HEK293 (cell line): Measurements from ENCODE around the gene DCAKD.

Experiments
- BCL11A ChIP-seq: fragments of 450-650 bp; formaldehyde crosslinking; IDR thresholded peaks from 2 replicates; pipeline ENCODE4 v1.5.1; 2016; ENCODE audit warnings: low read depth, missing biosample characterization, missing genetic modification characterization
- EGR2 ChIP-seq: fragments of 450-650 bp; formaldehyde crosslinking; IDR thresholded peaks from 2 replicates; pipeline ENCODE4 v1.5.1; 2016; ENCODE audit warnings: low read depth, missing biosample characterization, missing genetic modification characterization
- FEZF1 ChIP-seq: fragments of 450-650 bp; formaldehyde crosslinking; IDR thresholded peaks from 2 replicates; pipeline ENCODE4 v1.5.1; 2016; ENCODE audit warnings: missing biosample characterization, missing genetic modification characterization
- KLF8 ChIP-seq: fragments of 450-650 bp; formaldehyde crosslinking; IDR thresholded peaks from 2 replicates; pipeline ENCODE4 v1.5.1; 2016; ENCODE audit warnings: missing biosample characterization, missing genetic modification characterization
- SP7 ChIP-seq: fragments of 450-650 bp; formaldehyde crosslinking; IDR thresholded peaks from 2 replicates; pipeline ENCODE4 v1.5.1; 2016; ENCODE audit warnings: missing biosample characterization, missing genetic modification characterization
- ZBTB17 ChIP-seq: fragments of 450-650 bp; formaldehyde crosslinking; IDR thresholded peaks from 2 replicates; pipeline ENCODE4 v1.5.1; 2016; ENCODE audit warnings: missing biosample characterization, missing genetic modification characterization
- ZBTB21 ChIP-seq: fragments of 450-650 bp; formaldehyde crosslinking; IDR thresholded peaks from 2 replicates; pipeline ENCODE4 v1.5.1; 2017; ENCODE audit warnings: missing biosample characterization, missing genetic modification characterization
- ZBTB8A ChIP-seq: fragments of 450-650 bp; formaldehyde crosslinking; IDR thresholded peaks from 2 replicates; pipeline ENCODE4 v1.5.1; 2016; ENCODE audit warnings: missing biosample characterization, missing genetic modification characterization
- ZFP41 ChIP-seq: fragments of 450-650 bp; formaldehyde crosslinking; IDR thresholded peaks from 2 replicates; pipeline ENCODE4 v1.5.1; 2016; ENCODE audit warnings: missing biosample characterization, missing genetic modification characterization, borderline replicate concordance
- ZFP69B ChIP-seq: fragments of 450-650 bp; formaldehyde crosslinking; IDR thresholded peaks from 2 replicates; pipeline ENCODE4 v1.5.1; 2016; ENCODE audit warnings: missing biosample characterization, missing genetic modification characterization
- ZNF138 ChIP-seq: fragments of 450-650 bp; formaldehyde crosslinking; IDR thresholded peaks from 2 replicates; pipeline ENCODE4 v1.5.1; 2016; ENCODE audit warnings: missing biosample characterization, missing genetic modification characterization, borderline replicate concordance
- ZNF140 ChIP-seq: fragments of 450-650 bp; formaldehyde crosslinking; IDR thresholded peaks from 2 replicates; pipeline ENCODE4 v1.5.1; 2016; ENCODE audit warnings: missing biosample characterization, missing genetic modification characterization
- ZNF148 ChIP-seq: fragments of 450-650 bp; formaldehyde crosslinking; IDR thresholded peaks from 2 replicates; pipeline ENCODE4 v1.5.0; 2017; ENCODE audit warnings: missing biosample characterization, missing genetic modification characterization, borderline replicate concordance
- ZNF19 ChIP-seq: fragments of 450-650 bp; formaldehyde crosslinking; IDR thresholded peaks from 2 replicates; pipeline ENCODE4; 2016; ENCODE audit warnings: missing biosample characterization, missing genetic modification characterization, low read depth
- ZNF26 ChIP-seq: fragments of 450-650 bp; formaldehyde crosslinking; IDR thresholded peaks from 2 replicates; pipeline ENCODE4 v1.5.1; 2016; ENCODE audit warnings: missing biosample characterization, missing genetic modification characterization
- ZNF280D ChIP-seq: fragments of 450-650 bp; formaldehyde crosslinking; IDR thresholded peaks from 2 replicates; pipeline ENCODE4 v1.5.1; 2016; ENCODE audit warnings: missing biosample characterization, missing genetic modification characterization
- ZNF37A ChIP-seq: fragments of 450-650 bp; IDR thresholded peaks from 2 replicates; pipeline ENCODE4 v1.5.1; 2018; ENCODE audit warnings: missing biosample characterization, missing genetic modification characterization
- ZNF398 ChIP-seq: fragments of 450-650 bp; formaldehyde crosslinking; IDR thresholded peaks from 2 replicates; pipeline ENCODE4 v1.5.1; 2017; ENCODE audit warnings: missing biosample characterization, missing genetic modification characterization
- ZNF514 ChIP-seq: fragments of 450-650 bp; formaldehyde crosslinking; IDR thresholded peaks from 2 replicates; pipeline ENCODE4 v1.5.1; 2016; ENCODE audit warnings: missing biosample characterization, missing genetic modification characterization
- ZNF548 ChIP-seq: fragments of 450-650 bp; formaldehyde crosslinking; IDR thresholded peaks from 2 replicates; pipeline ENCODE4 v1.5.1; 2016; ENCODE audit warnings: missing biosample characterization, missing genetic modification characterization
- ZNF596 ChIP-seq: fragments of 450-650 bp; IDR thresholded peaks from 2 replicates; pipeline ENCODE4 v1.5.0; 2018; ENCODE audit warnings: missing biosample characterization, mild to moderate bottlenecking, missing genetic modification characterization, moderate library complexity
- ZNF654 ChIP-seq: fragments of 450-650 bp; formaldehyde crosslinking; IDR thresholded peaks from 2 replicates; pipeline ENCODE4 v1.5.1; 2016; ENCODE audit warnings: low read depth, missing biosample characterization, missing genetic modification characterization
- ZNF747 ChIP-seq: fragments of 450-650 bp; formaldehyde crosslinking; IDR thresholded peaks from 2 replicates; pipeline ENCODE4 v1.5.1; 2016; ENCODE audit warnings: missing biosample characterization, missing genetic modification characterization
- ZSCAN18 ChIP-seq: fragments of 450-650 bp; formaldehyde crosslinking; IDR thresholded peaks from 2 replicates; pipeline ENCODE4 v1.5.1; 2016; ENCODE audit warnings: missing biosample characterization, missing genetic modification characterization
- TF ChIP-seq, protein P1 (sequence below): fragments of 450-650 bp; formaldehyde crosslinking; IDR thresholded peaks from 2 replicates; pipeline ENCODE4 v1.5.1; 2016; ENCODE audit warnings: missing biosample characterization, missing genetic modification characterization
- TF ChIP-seq, protein P2 (sequence below): fragments of 450-650 bp; formaldehyde crosslinking; IDR thresholded peaks from 2 replicates; pipeline ENCODE4 v1.5.1; 2016; ENCODE audit warnings: missing biosample characterization, missing genetic modification characterization

The DCAKD gene

DNA sequence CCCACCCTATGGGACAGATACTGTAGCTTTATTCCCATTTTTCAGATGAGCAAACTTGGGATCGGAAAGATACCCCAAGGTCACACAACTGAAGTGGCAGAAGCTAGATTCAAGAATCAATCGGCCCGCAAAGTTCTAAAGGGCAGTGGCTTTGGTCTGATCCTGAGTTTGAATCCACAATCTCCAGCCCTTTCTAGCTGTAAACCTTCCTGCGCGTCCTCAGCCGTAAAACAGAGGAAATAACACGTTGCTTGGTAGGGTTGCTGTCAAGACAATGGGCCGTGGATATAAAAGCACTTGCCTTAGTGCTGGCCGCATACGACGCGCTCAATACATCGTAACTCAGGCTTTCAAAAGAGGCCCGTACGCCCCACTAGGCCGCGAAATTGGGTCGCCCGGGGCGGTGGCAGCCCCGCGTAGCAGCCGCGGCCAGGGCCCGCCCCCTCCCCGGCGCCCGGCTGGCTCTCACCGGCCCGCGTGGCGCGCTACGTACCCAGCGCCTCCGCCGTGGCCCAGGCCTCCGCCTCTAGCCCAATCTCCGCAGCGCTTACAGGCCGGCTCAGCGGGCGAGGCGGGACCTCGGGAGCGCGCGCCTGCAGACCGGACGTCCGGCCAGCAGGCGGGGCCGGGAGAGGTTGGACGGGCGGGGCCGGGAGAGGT is at the start of gene DCAKD (continued):
- TF ChIP-seq ZNF280D (tag by site-specific recombination) (no peak), ZNF747 (tag by site-specific recombination) (no peak), FEZF1 (tag by site-specific recombination) (no peak), ZNF140 (no peak), ZFP69B (tag by site-specific recombination) (peak; percentile 50; the same call in 1 of the 2 replicates), ZNF514 (tag by site-specific recombination) (no peak), ZSCAN18 (tag by site-specific recombination) (no peak), ZNF548 (tag by site-specific recombination) (no peak), SP7 (peak; percentile 53; the same call in 1 of the 2 replicates), ZNF26 (no peak), ZBTB17 (tag by site-specific recombination) (peak; percentile 87), ZNF596 (peak; percentile 53), EGR2 (tag by site-specific recombination) (no peak), ZNF19 (tag by site-specific recombination) (no peak), KLF8 (tag by site-specific recombination) (peak; percentile 71), ZNF398 (tag by site-specific recombination) (no peak), ZBTB21 (no peak), ZBTB8A (tag by site-specific recombination) (peak; percentile 95), ZFP41 (tag by site-specific recombination) (no peak), ZNF138 (tag by site-specific recombination) (no peak), ZNF37A (tag by site-specific recombination) (no peak), BCL11A (tag by site-specific recombination) (no peak), ZNF654 (0 out of 2 replicates have a peak, but pooled peaks have one; percentile 2), ZNF148 (no peak)
- TF ChIP-seq, protein P1, sequence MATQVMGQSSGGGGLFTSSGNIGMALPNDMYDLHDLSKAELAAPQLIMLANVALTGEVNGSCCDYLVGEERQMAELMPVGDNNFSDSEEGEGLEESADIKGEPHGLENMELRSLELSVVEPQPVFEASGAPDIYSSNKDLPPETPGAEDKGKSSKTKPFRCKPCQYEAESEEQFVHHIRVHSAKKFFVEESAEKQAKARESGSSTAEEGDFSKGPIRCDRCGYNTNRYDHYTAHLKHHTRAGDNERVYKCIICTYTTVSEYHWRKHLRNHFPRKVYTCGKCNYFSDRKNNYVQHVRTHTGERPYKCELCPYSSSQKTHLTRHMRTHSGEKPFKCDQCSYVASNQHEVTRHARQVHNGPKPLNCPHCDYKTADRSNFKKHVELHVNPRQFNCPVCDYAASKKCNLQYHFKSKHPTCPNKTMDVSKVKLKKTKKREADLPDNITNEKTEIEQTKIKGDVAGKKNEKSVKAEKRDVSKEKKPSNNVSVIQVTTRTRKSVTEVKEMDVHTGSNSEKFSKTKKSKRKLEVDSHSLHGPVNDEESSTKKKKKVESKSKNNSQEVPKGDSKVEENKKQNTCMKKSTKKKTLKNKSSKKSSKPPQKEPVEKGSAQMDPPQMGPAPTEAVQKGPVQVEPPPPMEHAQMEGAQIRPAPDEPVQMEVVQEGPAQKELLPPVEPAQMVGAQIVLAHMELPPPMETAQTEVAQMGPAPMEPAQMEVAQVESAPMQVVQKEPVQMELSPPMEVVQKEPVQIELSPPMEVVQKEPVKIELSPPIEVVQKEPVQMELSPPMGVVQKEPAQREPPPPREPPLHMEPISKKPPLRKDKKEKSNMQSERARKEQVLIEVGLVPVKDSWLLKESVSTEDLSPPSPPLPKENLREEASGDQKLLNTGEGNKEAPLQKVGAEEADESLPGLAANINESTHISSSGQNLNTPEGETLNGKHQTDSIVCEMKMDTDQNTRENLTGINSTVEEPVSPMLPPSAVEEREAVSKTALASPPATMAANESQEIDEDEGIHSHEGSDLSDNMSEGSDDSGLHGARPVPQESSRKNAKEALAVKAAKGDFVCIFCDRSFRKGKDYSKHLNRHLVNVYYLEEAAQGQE (tag by site-specific recombination): no peak
- TF ChIP-seq, protein P2, sequence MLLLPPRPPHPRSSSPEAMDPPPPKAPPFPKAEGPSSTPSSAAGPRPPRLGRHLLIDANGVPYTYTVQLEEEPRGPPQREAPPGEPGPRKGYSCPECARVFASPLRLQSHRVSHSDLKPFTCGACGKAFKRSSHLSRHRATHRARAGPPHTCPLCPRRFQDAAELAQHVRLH (tag by site-specific recombination): peak; percentile 9; the same call in 1 of the 2 replicates
